Measurements from ENCODE around the gene LRRC37A3.
"Not testable (repeated sequence)": the region's sequence is repeated elsewhere in the genome, so short reads cannot be mapped to it uniquely, and the experiment has no call there.

DNA sequence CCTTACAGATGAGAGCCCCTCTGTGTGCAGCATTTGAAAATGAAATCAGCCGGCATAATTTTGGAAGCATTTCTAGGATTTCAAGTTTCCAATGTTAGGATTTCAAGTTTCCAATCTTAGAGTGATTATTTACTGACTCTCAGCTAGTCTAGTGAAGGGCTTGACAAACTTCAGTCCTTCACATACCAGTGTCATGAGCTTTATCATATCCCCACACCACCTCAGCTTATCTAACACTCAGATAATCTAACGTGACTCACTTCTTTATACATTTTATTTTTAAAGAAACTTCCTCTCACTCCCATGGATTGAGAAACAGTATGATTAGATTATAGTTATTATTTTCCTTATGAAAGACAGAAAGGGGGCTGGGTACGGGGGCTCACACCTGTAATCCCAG, 9.4 kb upstream of the LRRC37A3 start:
- TF ChIP-seq, protein P1, sequence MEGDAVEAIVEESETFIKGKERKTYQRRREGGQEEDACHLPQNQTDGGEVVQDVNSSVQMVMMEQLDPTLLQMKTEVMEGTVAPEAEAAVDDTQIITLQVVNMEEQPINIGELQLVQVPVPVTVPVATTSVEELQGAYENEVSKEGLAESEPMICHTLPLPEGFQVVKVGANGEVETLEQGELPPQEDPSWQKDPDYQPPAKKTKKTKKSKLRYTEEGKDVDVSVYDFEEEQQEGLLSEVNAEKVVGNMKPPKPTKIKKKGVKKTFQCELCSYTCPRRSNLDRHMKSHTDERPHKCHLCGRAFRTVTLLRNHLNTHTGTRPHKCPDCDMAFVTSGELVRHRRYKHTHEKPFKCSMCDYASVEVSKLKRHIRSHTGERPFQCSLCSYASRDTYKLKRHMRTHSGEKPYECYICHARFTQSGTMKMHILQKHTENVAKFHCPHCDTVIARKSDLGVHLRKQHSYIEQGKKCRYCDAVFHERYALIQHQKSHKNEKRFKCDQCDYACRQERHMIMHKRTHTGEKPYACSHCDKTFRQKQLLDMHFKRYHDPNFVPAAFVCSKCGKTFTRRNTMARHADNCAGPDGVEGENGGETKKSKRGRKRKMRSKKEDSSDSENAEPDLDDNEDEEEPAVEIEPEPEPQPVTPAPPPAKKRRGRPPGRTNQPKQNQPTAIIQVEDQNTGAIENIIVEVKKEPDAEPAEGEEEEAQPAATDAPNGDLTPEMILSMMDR (IDR thresholded peaks at IDR 0.05; ENCODE audit: low read depth, low read length): not testable (repeated sequence)
- not testable (repeated sequence) for TF ChIP-seq POLR2A (IDR thresholded peaks at IDR 0.05; ENCODE audit: extremely low read depth, insufficient read length)
